Stomach (tissue), 9 donors: ENCODE data around the gene FAM228A. TPM values are rescaled to one million over a fixed set of nuclear protein-coding genes. Genes with fewer than 3 reads are reported as not detected.

Experiments
- DNase-seq, 2 donors: peaks; one replicate each; pipeline versions ENCODE4 v3.0.0 to v3.0.0-alpha.2; 2013 to 2019
- H3K27ac ChIP-seq, 5 donors: fragments of 200-600 bp in 4 of 5; sonication (generic) in 4 of 5; one replicate each; pipeline ENCODE4 v1.5.1; 2013 to 2019; ENCODE audit warnings: mild to moderate bottlenecking in 1 of 5, moderate library complexity in 1 of 5
- H3K27me3 ChIP-seq, 3 donors: fragments of 200-600 bp; sonication (generic); one replicate each; pipeline ENCODE4 v1.5.1; 2017 to 2019; ENCODE audit warnings: mixed run types in 1 of 3
- H3K36me3 ChIP-seq, 4 donors: fragments of 200-600 bp; sonication (generic); 1 replicate in 3 of 4; 2 replicates in 1 of 4; pipeline ENCODE4 v1.5.1; 2016 to 2019
- H3K4me1 ChIP-seq, 4 donors: fragments of 200-600 bp; sonication (generic); one replicate each; pipeline ENCODE4 v1.5.1; 2016 to 2019
- H3K4me3 ChIP-seq, 4 donors: fragments of 200-600 bp; sonication (generic) in 3 of 4; one replicate each; pipeline ENCODE4 v1.5.1; 2016 to 2019; ENCODE audit warnings: mild to moderate bottlenecking in 1 of 4
- H3K9me3 ChIP-seq, 4 donors: fragments of 200-600 bp; sonication (generic); one replicate each; pipeline ENCODE4 v1.5.1; 2016 to 2019
- EP300 ChIP-seq: sonication (generic); formaldehyde crosslinking; IDR thresholded peaks from one replicate; pipeline ENCODE4 v1.6.1; 2017; ENCODE audit warnings: antibody characterized with exemption
- POLR2A ChIP-seq, 4 donors: fragments of 450-650 bp; IDR thresholded peaks; one replicate each; pipeline ENCODE4 v1.6.1; 2016; ENCODE audit warnings: antibody characterized with exemption in 4 of 4, control low read depth in 2 of 4, mild to moderate bottlenecking in 1 of 4, moderate library complexity in 1 of 4
- POLR2AphosphoS5 ChIP-seq, 3 donors: sonication (generic); formaldehyde crosslinking; IDR thresholded peaks; one replicate each; pipeline ENCODE4 v1.6.1; 2016; ENCODE audit warnings: antibody characterized with exemption in 3 of 3
- WGBS, 5 donors: extraction: QIAGEN DNeasy Blood & Tissue Kit in 3 of 5; methylation state at CpG; one replicate each; pipeline versions ENCODE4 v1.1.5 to v1.1.7; 2013 to 2018; 5-methylcytosine and 5-hydroxymethylcytosine counted together
- intact Hi-C: fragments of 100-400 bp; cut with DNase I; formaldehyde crosslinking; loops from one replicate; pipeline ENCODE4 v1.15.1; 2023; ENCODE audit warnings: low total_unique reads
- polyA plus RNA-seq, 3 donors: library from polyadenylated mRNA; stranded (reverse); fragments of 200-250 nt; gene quantifications; one replicate each; pipeline ENCODE4 v1.2.3, GENCODE V29; 2013
- total RNA-seq, 5 donors: library from RNA; depleted of rRNA; stranded (reverse); fragments of >200 nt; gene quantifications; one replicate each; pipeline versions ENCODE4 v1.1.0 to v1.2.3, GENCODE V29; 2014 to 2016
- TF ChIP-seq, protein P1 (sequence below), 7 experiments: fragments of 450-650 bp in 4 of 7; fragments of 200-600 bp in 3 of 7; sonication (generic) in 3 of 7; IDR thresholded peaks; one replicate each; pipeline ENCODE4 v1.5.1; 2016 to 2019; ENCODE audit warnings: antibody characterized with exemption in 7 of 7, control low read depth in 2 of 7, mild to moderate bottlenecking in 1 of 7
- donor health status: healthy with polysubstance abuse.
- donor health status: Bipolar disorder and iron deficiency.
- donor health status: healthy.

Gene FAM228A
- total and polyA plus RNA-seq, 8 donors, result 0.23 to 2.3 (median 1.3) TPM; not detected in 3

DNA sequence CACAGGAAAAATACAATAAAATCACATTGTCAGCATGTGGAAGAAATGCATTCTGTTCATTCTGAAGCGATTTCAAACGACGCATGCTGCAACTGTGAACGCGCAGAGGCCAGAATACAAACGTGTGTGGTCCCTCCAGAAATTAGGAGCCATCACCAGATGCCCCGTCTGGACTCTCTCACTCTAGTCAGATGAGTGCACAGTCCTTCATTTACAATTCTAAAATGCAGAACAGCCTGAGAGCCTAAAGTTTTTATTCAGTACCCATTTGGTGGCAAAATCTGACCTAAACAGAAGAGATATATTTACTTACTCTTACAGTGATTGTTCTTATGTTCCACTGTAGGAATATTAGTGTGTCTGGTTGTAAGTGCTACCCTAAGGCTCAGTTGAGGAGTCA is 36.6 kb downstream of the FAM228A start:
- DNase-seq, result no peak
- H3K27me3 ChIP-seq, result no peaks in the 10 kb centered on the region
- H3K4me3 ChIP-seq, result no peak overlapping the region
- intact Hi-C loops, result no loop called here
- H3K4me1 ChIP-seq, result no peaks in the 10 kb centered on the region
- no peaks in the 10 kb centered on the region for H3K9me3 ChIP-seq
- 79 to 91% (median 84%) methylated on average over 7 of the region's 7 CpGs for WGBS, 5 donors
- TF ChIP-seq EP300, result no peak
- no peak for TF ChIP-seq POLR2AphosphoS5 (IDR thresholded peaks at IDR 0.05)
- TF ChIP-seq, protein P1, sequence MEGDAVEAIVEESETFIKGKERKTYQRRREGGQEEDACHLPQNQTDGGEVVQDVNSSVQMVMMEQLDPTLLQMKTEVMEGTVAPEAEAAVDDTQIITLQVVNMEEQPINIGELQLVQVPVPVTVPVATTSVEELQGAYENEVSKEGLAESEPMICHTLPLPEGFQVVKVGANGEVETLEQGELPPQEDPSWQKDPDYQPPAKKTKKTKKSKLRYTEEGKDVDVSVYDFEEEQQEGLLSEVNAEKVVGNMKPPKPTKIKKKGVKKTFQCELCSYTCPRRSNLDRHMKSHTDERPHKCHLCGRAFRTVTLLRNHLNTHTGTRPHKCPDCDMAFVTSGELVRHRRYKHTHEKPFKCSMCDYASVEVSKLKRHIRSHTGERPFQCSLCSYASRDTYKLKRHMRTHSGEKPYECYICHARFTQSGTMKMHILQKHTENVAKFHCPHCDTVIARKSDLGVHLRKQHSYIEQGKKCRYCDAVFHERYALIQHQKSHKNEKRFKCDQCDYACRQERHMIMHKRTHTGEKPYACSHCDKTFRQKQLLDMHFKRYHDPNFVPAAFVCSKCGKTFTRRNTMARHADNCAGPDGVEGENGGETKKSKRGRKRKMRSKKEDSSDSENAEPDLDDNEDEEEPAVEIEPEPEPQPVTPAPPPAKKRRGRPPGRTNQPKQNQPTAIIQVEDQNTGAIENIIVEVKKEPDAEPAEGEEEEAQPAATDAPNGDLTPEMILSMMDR (IDR thresholded peaks at IDR 0.05), result no peak
- TF ChIP-seq POLR2A (IDR thresholded peaks at IDR 0.05), result no peak
- peaks cover 60 to 100% (median 96%) of the 10 kb centered on the region in 4 donors for H3K36me3 ChIP-seq
- H3K27ac ChIP-seq, result no peak overlapping the region

DNA sequence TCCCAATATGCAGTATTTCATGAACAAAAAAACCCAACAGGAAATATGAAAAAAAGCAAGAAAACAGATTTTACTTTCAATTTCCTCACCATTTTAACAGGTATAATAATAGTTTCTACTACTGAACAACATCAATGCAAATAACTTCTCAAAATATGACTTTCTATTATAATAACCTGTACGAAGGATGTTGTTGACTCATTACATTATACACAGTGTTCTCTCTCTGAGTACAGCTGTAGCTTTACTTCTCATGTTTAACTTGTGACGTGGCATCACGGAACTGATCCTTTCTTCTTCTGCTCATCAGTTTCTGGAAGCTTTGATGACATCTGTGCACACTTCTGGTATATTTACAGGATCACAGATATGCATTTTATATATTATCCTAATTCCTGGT is 40.0 kb downstream of the FAM228A start:
- H3K4me1 ChIP-seq, result no peaks in the 10 kb centered on the region
- H3K4me3 ChIP-seq, result no peak overlapping the region
- peaks cover 52 to 100% (median 96%) of the 10 kb centered on the region in 4 donors for H3K36me3 ChIP-seq
- H3K27me3 ChIP-seq, result no peaks in the 10 kb centered on the region
- no peak for TF ChIP-seq POLR2AphosphoS5 (IDR thresholded peaks at IDR 0.05)
- TF ChIP-seq POLR2A (IDR thresholded peaks at IDR 0.05), result no peak
- TF ChIP-seq, protein P1 (IDR thresholded peaks at IDR 0.05), result no peak
- no peak for TF ChIP-seq EP300
- 83 to 92% (median 89%) methylated on average over 3 of the region's 3 CpGs for WGBS, 5 donors
- DNase-seq, result no peak
- intact Hi-C loops, result no loop called here
- no peak overlapping the region for H3K27ac ChIP-seq
- no peaks in the 10 kb centered on the region for H3K9me3 ChIP-seq

DNA sequence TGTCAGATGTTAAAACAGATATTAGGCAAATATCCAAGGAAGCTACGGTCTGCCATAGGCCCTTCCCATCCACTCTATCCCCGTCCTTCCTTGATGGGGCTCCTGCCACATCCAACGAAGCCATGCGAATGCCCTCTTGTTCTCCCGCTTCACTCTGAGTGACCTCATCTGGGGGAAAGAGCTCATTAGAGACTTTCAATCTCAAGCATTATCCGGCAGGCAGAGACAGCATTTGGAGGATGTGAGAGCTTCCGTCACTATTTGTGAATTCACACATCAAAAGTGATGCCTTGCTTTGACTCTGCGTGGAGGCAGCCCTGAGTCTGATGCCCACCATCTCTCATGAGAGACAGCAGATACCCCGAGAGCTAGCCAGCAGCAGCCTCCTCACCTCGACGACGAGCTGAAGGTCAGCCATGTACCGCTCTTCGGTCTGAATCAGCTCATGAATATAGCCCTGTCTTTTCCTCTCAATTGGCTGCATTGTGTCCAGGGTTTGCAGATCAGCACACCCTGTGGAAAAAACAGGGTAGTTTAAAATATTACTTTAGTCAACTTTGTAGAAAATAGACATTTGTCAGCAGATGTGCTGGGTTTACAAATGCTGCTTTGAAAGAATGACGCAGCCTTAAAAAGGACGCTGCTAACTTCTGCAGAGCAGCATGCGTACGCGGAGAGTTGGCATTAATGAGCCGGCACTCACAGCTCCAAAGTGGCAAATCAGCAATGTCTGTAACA is 45.9 kb downstream of the FAM228A start:
- no peak overlapping the region for H3K27ac ChIP-seq
- DNase-seq, result no peak
- no peaks in the 10 kb centered on the region for H3K4me1 ChIP-seq
- no peaks in the 10 kb centered on the region for H3K9me3 ChIP-seq
- intact Hi-C loops, result no loop called here
- no peak overlapping the region for H3K4me3 ChIP-seq
- H3K27me3 ChIP-seq, result no peaks in the 10 kb centered on the region
- TF ChIP-seq POLR2AphosphoS5 (IDR thresholded peaks at IDR 0.05), result no peak
- 86 to 95% (median 90%) methylated on average over 20 of the region's 20 CpGs for WGBS, 5 donors
- peaks cover 26 to 74% (median 66%) of the 10 kb centered on the region in 4 donors for H3K36me3 ChIP-seq

DNA sequence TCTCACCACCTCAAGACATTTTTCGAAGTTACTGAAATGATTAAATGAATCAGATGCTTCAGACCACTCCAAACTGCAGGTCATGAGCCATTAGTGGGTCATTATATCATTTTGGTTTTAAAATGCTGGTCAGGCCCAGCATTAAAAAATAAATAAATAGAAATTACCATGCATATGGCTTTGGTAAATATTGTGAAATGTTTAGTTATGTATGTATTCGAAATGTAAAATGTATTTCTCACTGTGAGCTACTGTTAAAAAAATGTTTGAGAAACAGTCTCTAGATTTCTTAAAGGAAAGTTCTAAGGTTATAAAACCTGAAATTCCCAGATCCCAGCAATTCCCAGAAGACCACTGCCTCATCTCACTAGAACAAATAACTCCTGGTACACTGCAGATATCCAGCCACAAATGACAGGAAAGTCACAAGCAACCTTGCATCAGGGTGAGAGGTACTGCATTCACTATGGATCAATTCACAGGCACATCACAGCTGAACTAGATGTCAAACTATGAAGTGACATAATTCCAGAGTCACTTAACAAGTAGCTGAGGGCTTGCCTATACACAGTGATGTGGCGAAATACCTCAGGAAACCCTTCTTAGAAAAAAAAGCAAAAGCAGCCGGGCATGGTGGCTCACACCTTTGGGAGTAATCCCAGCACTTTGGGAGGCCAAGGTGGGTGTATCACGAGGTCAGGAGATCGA is 46.6 kb downstream of the FAM228A start:
- no peak for DNase-seq
- WGBS, 5 donors, result 90 to 96% (median 95%) methylated on average over 6 of the region's 6 CpGs
- H3K27me3 ChIP-seq, result no peaks in the 10 kb centered on the region
- no peak overlapping the region for H3K27ac ChIP-seq
- H3K9me3 ChIP-seq, result no peaks in the 10 kb centered on the region
- intact Hi-C loops, result no loop called here
- H3K36me3 ChIP-seq, result peaks cover 20 to 74% (median 65%) of the 10 kb centered on the region in 4 donors
- H3K4me3 ChIP-seq, result no peak overlapping the region
- no peak for TF ChIP-seq EP300
- no peak for TF ChIP-seq POLR2AphosphoS5 (IDR thresholded peaks at IDR 0.05)
- TF ChIP-seq, protein P1 (IDR thresholded peaks at IDR 0.05), result no peak
- no peak for TF ChIP-seq POLR2A (IDR thresholded peaks at IDR 0.05)
- H3K4me1 ChIP-seq, result no peaks in the 10 kb centered on the region
